Common myeloid progenitor, CD34-positive (primary cell): ENCODE measurements around the gene RDM1.

ENCODE experiments used
- CTCF ChIA-PET: fragments of 350-600 bp; sonication (Branson Sonifier 250); formaldehyde crosslinking; loops from one replicate; lab custom pipeline; 2021; ENCODE audit warnings: antibody characterized with exemption; lab: Charles Lee
- POLR2A ChIA-PET: fragments of 350-600 bp; sonication (Branson Sonifier 250); formaldehyde crosslinking; loops from one replicate; lab custom pipeline; 2021; ENCODE audit warnings: antibody characterized with exemption; lab: Charles Lee
- DNase-seq, 3 donors: peaks; one replicate each; pipeline versions ENCODE4 v3.0.0 to v3.0.0-alpha.2; 2013
- H3K27ac ChIP-seq, 2 experiments: 1 replicate in 1 of 2; 2 replicates in 1 of 2; pipeline ENCODE4 v1.7.0; 2013; ENCODE audit warnings: inconsistent platforms in 2 of 2, low read length in 2 of 2, mild to moderate bottlenecking in 2 of 2, low read depth in 1 of 2, moderate library complexity in 1 of 2; ENCODE audit not compliant: severe bottlenecking in 2 of 2, insufficient read depth in 1 of 2, poor library complexity in 1 of 2
- H3K27me3 ChIP-seq, 5 experiments: replicated peaks in 2 of 5; 1 replicate in 3 of 5; 2 replicates in 2 of 5; pipeline versions ENCODE4 v1.6.1 to v1.7.0; 2013; ENCODE audit warnings: low read length in 4 of 5, mild to moderate bottlenecking in 2 of 5, moderate library complexity in 2 of 5, inconsistent platforms in 1 of 5; ENCODE audit not compliant: insufficient read depth in 5 of 5, control insufficient read depth in 4 of 5
- H3K36me3 ChIP-seq, 4 experiments: 1 replicate in 2 of 4; 2 replicates in 2 of 4; pipeline versions ENCODE4 v1.6.1 to v1.7.0; 2013; ENCODE audit warnings: low read length in 3 of 4, control low read depth in 1 of 4, mild to moderate bottlenecking in 1 of 4; ENCODE audit not compliant: control insufficient read depth in 4 of 4, insufficient read depth in 4 of 4
- H3K4me1 ChIP-seq, 4 experiments: 1 replicate in 3 of 4; 2 replicates in 1 of 4; pipeline versions ENCODE4 v1.6.1 to v1.7.1; 2013; ENCODE audit warnings: low read length in 3 of 4, mild to moderate bottlenecking in 3 of 4, control low read depth in 1 of 4, inconsistent platforms in 1 of 4, moderate library complexity in 1 of 4; ENCODE audit not compliant: control insufficient read depth in 4 of 4, insufficient read depth in 4 of 4; ENCODE audit errors: control extremely low read depth in 1 of 4
- H3K4me3 ChIP-seq, 7 experiments: 1 replicate in 4 of 7; 2 replicates in 3 of 7; pipeline versions ENCODE4 v1.5.1 to v1.7.0; 2013; ENCODE audit warnings: mild to moderate bottlenecking in 7 of 7, low read length in 6 of 7, moderate library complexity in 6 of 7, inconsistent platforms in 2 of 7, low read depth in 2 of 7, control low read depth in 1 of 7; ENCODE audit not compliant: insufficient read depth in 4 of 7, control insufficient read depth in 1 of 7; ENCODE audit errors: extremely low read depth in 1 of 7
- H3K9me3 ChIP-seq, 5 experiments: 1 replicate in 4 of 5; 2 replicates in 1 of 5; pipeline versions ENCODE4 v1.6.1 to v1.7.1; 2013; ENCODE audit warnings: low read length in 4 of 5, mild to moderate bottlenecking in 2 of 5, inconsistent platforms in 1 of 5, low read depth in 1 of 5, moderate library complexity in 1 of 5; ENCODE audit not compliant: control insufficient read depth in 4 of 5, insufficient read depth in 2 of 5; ENCODE audit errors: control extremely low read depth in 1 of 5
- WGBS: methylation state at CpG from one replicate; pipeline ENCODE4 v1.1.5; 2013; ENCODE audit not compliant: insufficient coverage; 5-methylcytosine and 5-hydroxymethylcytosine counted together

RDM1 gene

GRCh38 chr17:35912942-35913341 lies 17.6 kb downstream of the RDM1 start:
- 100% methylated on average over 2 of the region's 2 CpGs for WGBS
- H3K36me3 ChIP-seq: peaks cover 0 to 2% (median 0%) of the 10 kb centered on the region in 4 experiments
- DNase-seq: no peak
- no peaks in the 10 kb centered on the region for H3K4me1 ChIP-seq
- H3K4me3 ChIP-seq: no peak overlapping the region
- no peaks in the 10 kb centered on the region for H3K9me3 ChIP-seq
- H3K27me3 ChIP-seq: peaks cover 0 to 3% (median 0%) of the 10 kb centered on the region in 5 experiments
- ChIA-PET POLR2A (no interaction called here), CTCF (interaction anchor here (0.9 to 2.5 kb wide), 2 partner anchors 18 to 64 kb away, joined by 3 to 8 read pairs; no protein-coding TSS in a partner anchor)
- no peak overlapping the region for H3K27ac ChIP-seq

DNA sequence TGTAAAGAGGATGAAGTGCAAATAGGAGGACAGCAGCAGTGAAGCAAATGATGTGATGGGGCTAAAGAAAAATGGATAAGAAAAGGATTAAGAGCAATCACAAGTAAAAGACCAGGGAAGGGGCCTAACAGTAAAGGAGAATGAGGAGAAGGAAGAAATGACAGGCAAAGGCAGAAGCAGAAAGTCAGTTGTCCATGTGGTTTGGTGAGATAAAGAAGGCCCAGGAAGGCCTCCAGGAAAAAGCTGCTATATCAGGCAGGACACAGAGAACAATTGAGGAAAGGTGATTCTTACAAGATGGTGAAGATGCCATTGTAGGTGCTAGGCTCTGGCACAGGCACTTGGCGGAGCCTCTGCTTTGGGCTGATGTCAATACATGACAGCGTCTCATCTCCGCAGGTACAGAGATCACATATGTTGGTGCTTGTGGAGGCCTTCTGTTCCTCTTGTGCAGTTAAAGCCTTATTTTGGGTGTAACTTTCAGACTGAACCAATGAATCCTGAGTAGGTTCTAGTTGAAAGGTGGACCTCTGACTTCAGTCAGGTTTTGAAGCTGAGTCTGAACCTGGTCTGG lies 18.1 kb downstream of the RDM1 start:
- Histone ChIP-seq H3K27ac (no peak overlapping the region), H3K27me3 (peaks cover 0 to 3% (median 0%) of the 10 kb centered on the region in 5 experiments), H3K9me3 (no peaks in the 10 kb centered on the region), H3K4me1 (no peaks in the 10 kb centered on the region), H3K36me3 (peaks cover 0 to 1% (median 0%) of the 10 kb centered on the region in 4 experiments), H3K4me3 (no peak overlapping the region)
- CTCF ChIA-PET: interaction anchor here (0.9 to 2.5 kb wide), 2 partner anchors 17 to 63 kb away, joined by 3 to 8 read pairs; no protein-coding TSS in a partner anchor
- 97% methylated on average over 3 of the region's 3 CpGs for WGBS
- peak in 2 of 3 donors; percentile 24 to 50 for DNase-seq
- POLR2A ChIA-PET: no interaction called here

DNA sequence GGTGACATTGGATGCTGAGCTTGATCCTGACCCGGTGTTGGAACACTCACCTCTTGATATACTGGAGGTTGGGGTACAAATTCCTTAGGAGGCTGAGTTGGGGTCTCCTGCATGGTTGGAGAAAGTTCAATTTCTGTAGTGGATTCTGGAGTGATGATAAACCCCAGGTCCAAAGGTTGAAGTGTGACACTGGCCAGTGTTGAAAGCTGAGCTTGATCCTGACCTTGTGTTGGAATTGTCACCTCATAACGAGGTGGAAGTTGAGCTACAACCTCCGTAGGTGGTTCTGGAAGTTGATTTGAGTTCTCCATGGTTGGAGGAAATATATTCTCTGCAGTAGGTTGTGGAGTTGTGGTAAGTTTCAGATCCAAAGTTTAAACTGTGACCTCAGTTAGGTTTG lies 21.2 kb downstream of the RDM1 start:
- CTCF ChIA-PET: interaction anchor here (1.1 kb wide), 1 partner anchor 239 kb away, joined by 3 read pairs; no protein-coding TSS in a partner anchor
- WGBS: 97% methylated on average over 3 of the region's 3 CpGs
- no peaks in the 10 kb centered on the region for H3K9me3 ChIP-seq
- no peaks in the 10 kb centered on the region for H3K36me3 ChIP-seq
- H3K27me3 ChIP-seq: no peaks in the 10 kb centered on the region
- no peak overlapping the region for H3K27ac ChIP-seq
- H3K4me3 ChIP-seq: no peak overlapping the region
- no peak for DNase-seq
- POLR2A ChIA-PET: no interaction called here
- no peaks in the 10 kb centered on the region for H3K4me1 ChIP-seq

DNA sequence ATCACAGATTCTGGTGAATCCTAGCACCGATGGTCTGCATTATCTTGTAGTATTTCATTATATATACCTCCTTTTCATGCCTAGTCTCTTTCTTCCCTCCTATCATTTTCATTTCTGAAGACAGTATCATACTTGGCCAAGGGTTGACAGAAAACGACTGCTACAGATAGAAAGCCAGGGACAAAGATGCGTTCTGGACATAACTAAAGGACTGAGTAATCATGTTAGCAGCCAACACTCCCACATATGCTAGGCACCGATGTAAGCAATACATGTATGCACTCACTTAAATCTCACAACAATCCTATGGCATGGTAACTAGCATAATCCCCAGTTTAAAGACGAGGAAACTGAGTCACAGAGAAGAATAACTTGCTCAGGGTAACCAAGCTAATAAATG lies 22.9 kb downstream of the RDM1 start:
- WGBS: 100% methylated on average over 4 of the region's 5 CpGs
- POLR2A ChIA-PET: no interaction called here
- no peaks in the 10 kb centered on the region for H3K36me3 ChIP-seq
- DNase-seq: no peak
- H3K9me3 ChIP-seq: no peaks in the 10 kb centered on the region
- H3K27me3 ChIP-seq: no peaks in the 10 kb centered on the region
- no peaks in the 10 kb centered on the region for H3K4me1 ChIP-seq
- no peak overlapping the region for H3K4me3 ChIP-seq
- no peak overlapping the region for H3K27ac ChIP-seq
- CTCF ChIA-PET: interaction anchor here (2.3 kb wide), 1 partner anchor 7 kb away, joined by 13 read pairs; no protein-coding TSS in a partner anchor

DNA sequence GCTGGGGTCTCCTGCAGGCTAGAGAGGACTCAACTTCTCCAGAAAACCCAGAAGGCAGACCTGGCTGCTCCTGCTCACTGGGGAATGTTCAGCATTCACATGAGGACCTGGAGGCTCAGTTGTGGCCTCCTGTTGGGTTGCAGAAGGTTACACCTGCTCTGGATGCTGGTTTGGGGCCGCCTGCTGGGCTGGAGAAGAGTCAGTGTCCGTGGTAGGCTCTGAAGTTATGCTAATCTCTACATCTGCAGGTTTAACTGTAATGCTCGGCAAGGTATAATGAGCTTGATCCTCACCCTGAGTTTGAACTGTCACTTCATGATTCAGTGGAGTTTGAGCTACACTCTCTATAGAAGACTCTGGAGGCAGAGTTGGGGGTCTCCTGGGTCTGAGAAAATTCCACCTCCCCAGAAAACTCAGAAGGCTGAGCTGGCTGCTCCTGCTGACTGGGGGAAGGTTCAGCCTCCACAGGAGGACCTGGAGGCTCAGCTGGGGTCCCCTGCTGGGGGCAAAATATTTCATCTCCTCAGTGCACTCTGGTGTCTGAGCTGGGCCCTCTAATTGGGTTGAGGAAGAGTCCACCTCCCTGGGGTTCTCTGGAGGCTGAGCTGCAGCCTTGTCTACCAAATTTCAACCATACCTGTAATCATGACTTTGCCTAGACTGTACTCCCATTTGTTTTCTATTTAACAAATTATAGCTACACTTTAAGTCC lies 23.5 kb downstream of the RDM1 start:
- Histone ChIP-seq H3K27ac (no peak overlapping the region), H3K4me1 (no peaks in the 10 kb centered on the region), H3K4me3 (no peak overlapping the region), H3K9me3 (no peaks in the 10 kb centered on the region), H3K36me3 (no peaks in the 10 kb centered on the region), H3K27me3 (no peaks in the 10 kb centered on the region)
- ChIA-PET CTCF (interaction anchor here (2.3 kb wide), 1 partner anchor 8 kb away, joined by 13 read pairs; no protein-coding TSS in a partner anchor), POLR2A (no interaction called here)
- no peak for DNase-seq
- 97% methylated on average over 3 of the region's 3 CpGs for WGBS

GRCh38 chr17:35906191-35906925 lies 24.2 kb downstream of the RDM1 start:
- WGBS: 94% methylated on average over 3 of the region's 5 CpGs
- peak in 2 of 3 donors; percentile 37 to 50 for DNase-seq

More at GRCh38 chr17:35906191-35906925, 24.2 kb downstream of the RDM1 start:
- CTCF ChIA-PET: interaction anchor here (2.3 kb wide), 1 partner anchor 9 kb away, joined by 13 read pairs; no protein-coding TSS in a partner anchor
- POLR2A ChIA-PET: no interaction called here
- Histone ChIP-seq H3K4me1 (no peaks in the 10 kb centered on the region), H3K27ac (no peak overlapping the region), H3K36me3 (no peaks in the 10 kb centered on the region), H3K4me3 (no peak overlapping the region), H3K27me3 (no peaks in the 10 kb centered on the region), H3K9me3 (no peaks in the 10 kb centered on the region)
